Activated T-helper 1 cell treated with Interleukin-2 at 50 U/mL for 16 hours (primary cell): ENCODE measurements around the gene HAPLN1.

Source experiments
- DNase-seq: peaks from one replicate; pipeline ENCODE4 v3.0.0-alpha.2; 2020; ENCODE audit warnings: low read depth

The HAPLN1 gene

DNA sequence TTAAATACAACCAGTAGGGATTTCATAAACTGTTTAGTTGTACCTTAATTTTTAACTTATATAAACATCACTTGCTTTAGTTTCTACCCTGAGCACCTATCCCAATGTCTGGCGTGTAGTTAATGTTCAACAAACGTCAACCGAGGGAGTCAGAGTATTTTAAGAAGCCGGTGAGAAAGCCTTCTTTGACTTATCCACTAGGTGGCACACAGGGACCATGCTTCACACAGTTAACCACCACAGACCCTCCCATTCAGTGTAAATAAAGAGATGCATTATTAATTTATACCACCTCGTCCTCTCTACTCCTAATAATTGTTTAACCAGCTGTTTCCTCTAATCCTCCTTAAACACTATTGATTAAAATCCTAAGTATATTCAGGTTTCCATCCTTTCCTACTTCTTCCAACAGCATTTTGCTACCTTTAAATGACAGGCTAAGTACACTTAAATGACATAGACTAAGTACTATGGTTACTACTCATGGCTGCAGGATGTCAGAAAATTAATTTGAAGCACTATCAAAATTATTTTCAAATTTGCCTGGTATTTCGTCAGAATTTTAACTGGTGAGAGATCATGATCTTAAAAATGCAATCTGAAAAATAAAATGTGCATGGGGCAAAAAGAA, 2.3 kb downstream of the HAPLN1 start:
- no peak for DNase-seq

DNA sequence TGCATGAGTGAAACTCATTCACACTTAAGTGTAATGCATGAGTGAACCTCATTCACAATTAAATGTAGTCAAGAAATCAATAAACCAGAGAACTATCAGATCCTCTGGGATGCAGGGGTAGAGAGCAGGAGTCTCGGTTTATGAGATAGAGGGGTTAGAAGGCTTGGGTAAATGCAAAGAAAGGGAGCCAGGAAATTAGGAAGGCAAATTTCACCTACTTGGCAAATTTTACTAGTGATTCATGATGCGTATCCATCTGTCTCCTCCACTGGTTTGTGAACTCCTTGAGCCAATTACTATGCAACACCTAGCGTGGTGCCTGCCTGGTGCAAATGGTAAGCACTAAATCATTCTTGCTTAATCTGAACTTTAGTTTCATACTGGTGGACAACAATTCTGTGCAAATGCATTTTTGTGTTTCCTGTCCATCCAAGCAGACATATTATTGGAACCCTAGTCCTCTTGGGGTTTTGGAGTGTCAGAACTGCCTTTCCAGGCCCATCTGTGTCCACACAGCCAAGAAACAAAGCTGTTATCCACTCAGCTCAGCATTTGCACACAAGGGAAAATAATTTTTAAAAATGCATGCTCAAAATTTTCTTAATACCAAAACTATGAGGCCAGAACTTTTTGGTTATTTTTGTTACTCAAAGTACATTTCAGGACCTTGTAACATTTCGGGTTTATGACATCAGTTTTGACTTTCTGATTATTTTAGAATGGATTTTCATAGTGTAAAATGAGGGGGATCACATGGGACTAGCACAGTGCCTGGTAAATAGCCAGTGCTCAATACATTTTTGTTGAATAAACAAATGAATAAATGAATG, 5.2 kb downstream of the HAPLN1 start:
- DNase-seq: no peak

DNA sequence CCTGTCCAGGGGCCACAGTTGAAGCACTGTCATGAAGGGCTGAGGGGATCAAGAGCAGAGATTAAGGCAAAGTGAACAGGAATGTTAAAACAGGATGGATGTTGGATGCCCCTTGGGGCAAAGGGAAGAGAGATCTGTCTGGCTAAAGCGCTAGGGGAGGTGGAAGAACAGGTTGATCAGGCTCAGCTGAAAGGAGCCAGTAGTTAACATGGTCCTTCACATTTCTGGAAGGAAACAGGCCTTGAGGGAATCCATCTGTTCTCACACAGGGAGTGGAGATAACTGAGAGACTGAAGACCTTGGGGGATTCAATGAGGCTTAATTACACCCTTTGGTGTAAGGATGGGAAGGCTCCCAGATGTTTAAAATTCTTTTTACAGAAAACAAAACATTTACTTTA, 5.8 kb downstream of the HAPLN1 start:
- DNase-seq: no peak

DNA sequence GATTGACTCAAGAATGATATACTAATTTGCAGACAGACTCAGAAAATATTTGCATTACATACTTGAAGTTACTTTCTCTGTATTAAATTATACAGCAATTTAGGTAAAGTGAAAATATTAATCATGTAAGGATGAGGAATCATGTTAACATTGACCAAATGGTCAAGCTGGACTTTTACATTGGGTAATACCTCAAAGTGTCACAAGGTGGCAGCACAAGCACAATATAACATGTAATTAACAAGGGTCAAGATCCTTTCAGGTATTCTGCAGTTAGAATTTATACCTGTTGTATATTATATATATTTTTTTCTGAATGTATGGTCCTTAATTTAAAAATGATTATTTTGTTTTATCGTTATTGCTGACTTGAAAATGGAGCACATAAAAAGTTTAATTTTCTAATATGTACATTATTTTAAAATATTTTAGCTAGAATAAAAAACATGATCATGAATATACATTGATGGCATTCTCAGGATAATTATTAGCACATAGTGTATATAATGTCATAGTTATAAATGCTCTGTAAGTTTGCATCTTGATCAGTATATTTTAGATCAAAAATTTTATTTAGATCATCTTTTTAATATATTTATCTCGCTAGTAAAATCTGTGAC, 8.6 kb downstream of the HAPLN1 start:
- no peak for DNase-seq

DNA sequence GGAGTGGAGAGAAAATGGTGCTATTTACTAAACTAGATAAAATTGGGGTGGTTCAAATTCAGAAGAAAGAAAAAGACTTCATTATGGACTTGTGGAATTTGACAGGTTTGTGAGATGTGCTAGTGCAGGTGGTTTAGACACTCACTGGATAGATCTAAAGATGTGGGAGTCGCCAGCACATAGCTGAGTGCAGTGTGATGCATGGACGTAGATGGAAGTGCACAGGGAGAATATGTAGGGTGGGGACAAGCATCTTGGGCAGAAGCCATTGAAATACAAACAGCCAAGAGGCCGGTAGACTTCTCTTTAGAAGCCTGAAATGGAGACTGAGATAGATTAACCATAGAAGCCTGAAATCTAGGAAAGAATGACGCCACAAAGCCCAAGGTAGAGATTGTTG, 10.7 kb downstream of the HAPLN1 start:
- DNase-seq: no peak

DNA sequence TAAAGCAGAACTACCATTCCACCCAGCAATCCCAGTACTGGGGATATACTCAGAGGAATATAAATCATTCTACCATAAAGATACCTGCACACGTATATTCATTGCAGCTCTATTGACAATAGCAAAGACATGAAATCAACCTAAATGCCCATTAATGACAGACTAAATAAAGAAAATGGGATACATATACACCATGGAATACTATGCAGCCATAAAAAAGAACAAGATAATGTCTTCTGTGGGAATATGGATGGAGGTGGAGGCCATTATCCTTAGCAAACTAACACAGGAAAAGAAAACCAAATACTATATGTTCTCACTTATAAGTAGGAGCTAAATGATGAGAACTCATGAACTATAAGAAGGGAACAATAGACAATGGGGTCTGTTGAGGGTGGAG, 12.5 kb downstream of the HAPLN1 start:
- DNase-seq: no peak

DNA sequence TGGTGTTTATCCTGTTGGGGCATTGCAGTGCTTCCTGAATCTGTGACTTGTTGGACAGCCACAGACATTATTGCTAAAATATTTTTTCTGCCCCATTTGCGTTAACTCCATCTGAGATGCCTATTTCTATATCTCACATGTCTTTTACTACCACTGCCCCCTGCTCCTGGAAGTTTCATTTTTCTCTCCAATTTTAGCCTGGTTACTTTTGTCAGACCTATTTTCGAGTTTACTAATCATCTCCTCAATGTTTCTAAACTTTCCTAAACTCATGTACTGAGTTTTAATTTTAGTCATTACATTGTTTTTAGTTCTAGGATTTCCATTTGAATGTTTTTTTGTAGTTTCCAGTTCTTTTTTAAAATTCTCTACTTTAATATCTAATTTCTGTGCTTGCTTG, 17.6 kb downstream of the HAPLN1 start:
- DNase-seq: no peak

DNA sequence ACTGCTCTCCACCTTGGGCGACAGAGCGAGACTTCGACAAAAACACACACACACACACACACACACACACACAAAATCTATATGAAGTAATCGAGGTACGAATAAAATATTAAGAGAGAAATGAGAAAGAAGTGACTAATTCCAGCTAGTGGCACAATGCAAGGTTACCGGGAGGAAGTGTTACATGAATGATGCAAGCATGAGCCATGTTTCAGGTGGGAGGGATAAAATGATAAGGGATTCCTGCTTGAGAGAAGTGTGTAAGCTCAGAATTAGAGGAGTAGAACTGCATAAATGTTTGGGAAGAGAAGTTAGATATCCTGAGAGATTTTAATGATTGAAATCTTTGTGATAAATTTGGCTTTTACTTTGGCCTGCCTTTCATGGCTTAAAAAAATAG, 18.8 kb downstream of the HAPLN1 start:
- no peak for DNase-seq

DNA sequence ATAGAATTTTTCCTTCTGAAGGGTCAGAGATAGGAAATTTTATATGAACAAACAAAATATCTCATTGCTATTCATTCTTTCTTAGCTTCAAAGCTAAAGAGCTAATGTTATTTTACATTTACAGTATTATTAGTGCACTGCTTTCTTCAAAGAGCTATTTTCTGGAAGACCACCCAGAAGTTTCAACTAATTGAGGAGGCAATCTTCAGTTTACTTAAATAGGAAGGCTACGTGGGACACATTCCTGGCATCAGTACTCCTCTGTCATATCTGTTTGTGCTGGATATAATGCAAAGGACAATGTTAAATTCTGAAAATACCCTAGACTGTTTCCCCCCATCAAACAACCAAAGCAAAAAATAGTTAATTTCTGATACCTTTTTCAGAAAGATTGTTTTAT, 30.8 kb downstream of the HAPLN1 start:
- no peak for DNase-seq

DNA sequence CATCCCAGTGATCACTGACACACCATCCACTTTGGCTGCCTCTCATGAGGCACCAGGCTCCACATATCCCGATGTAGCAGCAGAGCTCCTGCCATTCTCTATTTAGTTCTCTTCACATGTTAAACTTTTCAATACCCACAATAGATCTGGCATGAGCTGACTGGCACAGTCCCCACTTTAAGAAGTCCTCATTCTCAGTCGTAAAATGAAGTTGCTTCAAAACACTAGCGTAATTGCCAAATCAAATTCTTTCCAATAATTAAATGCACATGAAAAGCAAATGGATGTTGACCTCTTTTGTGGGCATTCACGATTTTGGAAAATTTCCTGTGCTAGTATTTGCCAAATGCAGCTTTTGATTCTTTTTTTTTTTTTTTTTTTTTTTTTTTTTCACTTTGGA, 32.4 kb downstream of the HAPLN1 start:
- DNase-seq: no peak

DNA sequence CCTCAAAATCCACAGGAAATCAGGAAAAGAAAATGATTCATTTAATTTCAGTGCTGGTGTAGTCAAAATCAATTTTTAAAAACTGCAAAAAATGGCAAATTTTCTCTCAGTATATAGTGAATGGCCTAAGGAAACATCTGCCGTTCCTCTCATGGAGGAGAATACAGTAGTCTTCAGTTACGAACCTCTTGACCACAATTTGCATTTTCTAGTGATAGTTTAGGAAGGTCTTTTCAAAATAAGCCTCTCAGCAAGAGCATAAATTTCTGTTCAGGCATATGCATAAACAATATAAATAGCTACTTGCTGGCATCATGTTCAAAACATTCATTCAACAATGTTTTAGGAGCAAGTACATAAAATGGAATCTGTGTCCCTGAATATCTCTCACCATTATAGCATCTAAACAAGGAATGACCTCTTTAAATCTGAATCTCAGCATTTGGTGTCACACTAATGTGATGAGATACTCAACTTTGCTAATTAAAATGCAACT, 33.5 kb downstream of the HAPLN1 start:
- DNase-seq: no peak

DNA sequence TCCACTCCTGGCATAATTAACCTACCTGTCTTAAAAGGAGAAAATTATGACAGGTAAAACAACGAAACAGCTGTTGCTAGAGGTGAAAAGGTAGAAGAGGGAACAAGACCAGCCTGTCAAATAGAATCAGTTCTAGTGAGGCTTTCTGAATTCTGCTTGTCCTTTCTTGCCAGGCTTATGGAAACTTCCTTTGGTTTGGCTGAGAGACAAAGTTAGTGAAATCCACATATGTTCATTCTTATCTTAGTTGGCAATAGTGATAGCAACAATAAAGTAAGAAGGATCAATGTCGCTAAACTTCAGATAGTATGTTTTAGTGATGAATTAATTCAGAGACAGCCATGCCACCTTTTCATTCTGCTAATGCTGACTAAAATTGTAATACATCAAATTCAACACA, 34.4 kb downstream of the HAPLN1 start:
- DNase-seq: no peak

DNA sequence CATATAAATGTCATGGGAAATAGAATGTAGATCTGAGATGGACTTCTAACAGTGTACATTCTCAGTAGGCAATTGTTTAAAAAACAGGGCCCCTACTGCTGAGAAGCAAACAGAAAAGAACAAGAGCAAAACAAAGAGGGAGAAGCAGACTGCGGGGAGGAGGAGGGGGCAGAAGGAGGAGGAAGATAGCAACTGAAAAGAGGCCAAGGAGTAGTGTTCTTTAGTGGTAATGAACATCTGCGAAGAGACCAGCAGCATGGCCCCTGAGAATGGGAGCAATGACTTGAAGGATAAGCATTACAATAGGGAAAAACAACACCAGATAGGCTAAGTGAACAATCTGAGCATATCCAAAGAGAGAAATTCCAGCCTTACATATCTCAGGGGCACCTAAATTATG, 36.8 kb downstream of the HAPLN1 start:
- no peak for DNase-seq

DNA sequence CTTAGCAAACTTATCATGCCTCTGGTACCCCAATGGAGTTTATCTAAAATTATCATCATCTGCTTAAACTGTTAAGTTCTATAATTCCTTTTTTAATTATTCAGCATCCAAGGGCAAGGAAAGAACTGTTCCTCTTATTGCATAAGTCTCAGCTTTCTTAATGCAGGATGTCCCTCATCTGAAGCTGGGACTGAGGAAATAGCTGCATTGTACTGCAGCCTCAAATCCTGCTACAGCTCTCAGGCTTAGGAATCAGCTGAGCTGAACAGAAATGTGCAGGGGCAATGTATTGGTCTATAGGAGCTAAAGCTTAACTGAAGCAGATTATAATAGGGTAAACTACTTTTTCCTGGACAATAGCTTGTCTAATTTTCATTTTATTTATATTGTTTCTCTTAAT, 48.0 kb downstream of the HAPLN1 start:
- no peak for DNase-seq

DNA sequence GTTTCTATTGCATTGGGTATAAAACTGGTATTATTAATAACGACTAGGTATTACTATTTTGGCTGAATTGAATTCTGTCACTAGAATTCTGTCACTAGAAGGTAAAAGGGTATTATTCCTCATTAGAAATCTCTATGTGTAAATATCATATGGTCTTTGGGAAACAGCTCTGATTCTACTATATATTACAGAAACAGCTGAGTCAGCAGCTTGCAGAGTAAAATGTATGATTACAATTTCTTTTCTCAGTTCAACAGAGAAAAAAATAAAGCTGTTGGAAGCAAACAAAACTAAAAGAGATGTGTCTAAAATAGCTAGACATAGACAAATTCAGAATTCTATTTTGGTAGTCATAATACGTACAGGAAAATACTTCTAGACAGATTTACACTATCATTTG, 48.5 kb downstream of the HAPLN1 start:
- DNase-seq: no peak

DNA sequence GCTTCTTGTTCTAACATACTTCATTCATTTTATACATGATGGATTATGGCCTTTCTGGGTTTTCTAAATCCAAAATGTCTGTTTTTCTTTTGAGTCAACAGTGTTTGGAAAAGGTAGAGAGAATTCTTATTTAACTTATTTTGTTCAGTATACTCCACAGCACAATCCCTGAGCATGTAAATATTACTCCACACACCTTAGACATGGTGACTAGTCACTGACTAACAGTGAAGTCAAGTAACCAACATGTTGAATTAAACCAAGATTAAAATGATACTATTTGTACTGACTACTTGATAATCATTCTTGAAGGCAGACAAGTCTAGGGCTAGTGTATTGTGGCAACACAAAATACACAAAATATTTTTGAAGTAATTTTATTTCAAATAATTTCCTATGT, 55.0 kb downstream of the HAPLN1 start:
- DNase-seq: no peak

DNA sequence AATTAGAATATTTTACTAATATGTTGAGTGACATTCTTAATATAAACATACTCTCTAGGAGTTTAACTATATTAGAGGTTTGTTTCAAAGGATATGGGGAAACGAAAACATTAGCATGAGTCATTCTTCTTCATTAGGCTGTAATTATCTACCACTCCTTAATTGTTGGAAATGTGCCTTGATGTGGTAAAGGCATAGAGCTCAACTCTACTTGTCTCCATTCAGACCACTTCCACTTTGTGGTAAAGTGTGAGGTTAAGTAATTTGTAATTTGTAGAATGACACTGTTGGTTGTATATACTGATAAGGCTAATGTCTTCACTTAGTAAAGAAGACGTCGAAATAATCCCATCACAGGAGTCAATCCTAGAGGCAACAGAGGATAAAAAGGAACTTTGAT, 58.1 kb downstream of the HAPLN1 start:
- DNase-seq: no peak

DNA sequence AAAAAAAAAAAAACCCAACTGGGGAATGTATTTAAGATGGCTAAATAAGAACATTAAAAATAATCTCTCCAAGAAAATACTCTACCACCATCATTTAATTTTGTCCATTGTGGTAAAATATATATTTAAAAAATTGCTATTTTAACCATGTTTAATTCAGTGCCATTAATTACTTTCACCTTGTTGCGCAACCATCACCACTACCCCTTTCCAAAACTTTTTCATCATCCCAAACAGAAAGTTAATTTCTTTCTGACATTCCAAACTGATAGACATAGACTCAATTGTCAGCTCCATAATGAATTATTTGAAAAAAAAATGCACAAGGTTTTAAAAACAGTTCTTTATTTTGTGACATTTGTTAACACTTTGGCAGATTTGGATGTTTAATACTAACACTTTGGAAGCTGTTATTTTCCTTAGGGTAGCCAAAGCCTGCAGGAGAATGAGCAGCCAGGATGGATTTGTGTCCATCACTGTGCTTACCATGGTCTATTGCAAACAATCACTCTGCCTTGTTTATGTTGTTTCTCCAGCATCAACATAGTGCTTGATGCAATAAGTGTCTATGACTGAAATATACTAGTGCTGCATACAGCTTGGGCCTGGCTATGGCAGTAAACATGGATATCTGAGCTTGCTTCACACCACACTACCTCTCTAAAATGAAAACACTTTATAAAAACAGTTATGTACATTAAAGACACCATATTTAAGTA, 62.7 kb downstream of the HAPLN1 start:
- DNase-seq: no peak

DNA sequence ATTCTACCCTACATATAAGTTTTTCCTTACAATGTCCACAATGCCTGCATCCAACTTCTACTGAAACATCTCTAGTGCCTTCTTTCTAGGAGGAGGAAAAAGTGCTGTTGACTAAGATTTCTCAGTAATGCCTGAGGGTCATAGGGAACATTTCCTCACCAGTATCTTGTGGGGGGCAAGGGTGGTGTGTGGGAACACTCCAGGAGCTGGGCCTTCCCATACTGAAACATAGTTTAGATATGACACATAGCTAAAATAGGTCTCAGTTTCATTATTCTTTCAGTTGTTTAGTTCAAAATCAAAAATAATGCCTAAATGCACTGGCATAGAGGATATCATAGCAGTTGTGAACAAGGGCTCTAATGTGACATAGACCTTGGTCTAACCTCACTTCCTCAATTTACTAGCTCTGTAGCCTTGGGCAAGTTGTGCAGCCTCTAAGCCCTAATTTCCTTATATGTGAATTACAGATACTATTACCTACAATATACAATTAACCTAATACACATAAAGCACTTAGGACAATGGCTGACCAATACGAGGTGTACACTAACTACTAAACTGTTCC, 66.1 kb downstream of the HAPLN1 start:
- no peak for DNase-seq

DNA sequence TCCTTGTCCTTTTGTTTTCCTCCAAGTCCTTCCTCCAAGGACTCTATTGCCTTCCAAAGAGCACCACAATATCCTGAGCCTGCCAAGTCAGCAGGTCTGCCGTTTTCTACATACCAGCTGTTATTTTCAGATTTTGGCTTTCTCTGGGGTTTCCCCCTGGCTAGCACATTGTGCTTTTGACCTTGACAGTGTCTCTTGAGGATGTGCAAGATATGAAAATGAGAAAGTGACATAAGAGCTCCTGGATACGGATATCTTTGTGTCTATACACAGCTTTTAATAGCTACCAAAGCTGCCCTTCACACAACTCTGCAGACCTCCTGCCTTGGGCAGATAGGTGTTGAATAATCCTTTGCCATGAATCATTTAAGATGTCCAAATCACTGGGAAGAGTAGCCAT, 67.0 kb downstream of the HAPLN1 start:
- no peak for DNase-seq

DNA sequence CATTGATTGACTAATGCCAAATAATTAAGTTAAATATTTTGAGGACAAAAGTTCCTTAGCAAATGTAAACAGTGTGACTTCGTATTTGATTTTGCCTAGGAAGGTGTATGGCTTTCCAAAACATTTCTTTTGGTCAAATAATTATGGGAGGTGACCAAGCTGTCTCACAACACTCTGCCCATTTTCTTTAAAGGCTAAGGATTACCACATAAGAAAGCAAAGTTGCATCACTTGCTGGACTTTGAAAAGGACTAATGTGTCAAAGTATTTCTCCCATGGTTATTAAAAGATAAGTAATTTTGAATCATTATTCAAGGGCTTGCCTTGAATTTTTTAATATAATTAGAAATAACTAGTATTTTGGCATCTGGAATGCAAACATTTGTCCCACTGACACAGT, 74.7 kb downstream of the HAPLN1 start:
- DNase-seq: no peak

DNA sequence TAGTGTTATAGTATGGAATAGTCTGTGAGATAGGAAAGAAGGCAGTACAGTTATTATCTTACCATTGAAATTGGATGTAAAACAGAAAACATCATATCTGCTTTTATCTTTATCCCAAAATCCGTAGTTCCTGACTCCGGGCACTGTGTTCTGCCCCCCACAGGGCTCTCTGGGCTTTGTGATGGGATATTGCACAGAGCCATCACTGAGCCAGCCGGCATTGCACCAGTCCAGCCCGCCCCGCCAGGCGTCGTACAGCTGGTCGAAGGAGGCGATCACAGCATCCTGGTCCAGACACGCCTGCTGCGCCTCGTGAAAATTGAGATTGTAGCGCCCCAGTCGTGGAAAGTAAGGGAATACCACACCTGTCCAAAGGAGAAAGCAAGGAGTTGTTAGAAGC, 76.4 kb downstream of the HAPLN1 start:
- no peak for DNase-seq
